ELF-1 (cell line): Measurements from ENCODE around the gene CHPF.

Source experiments
- DNase-seq: peaks from one replicate; pipeline ENCODE4 v3.0.0-alpha.2; 2016; ENCODE audit warnings: low read depth, low spot score

The CHPF gene

DNA sequence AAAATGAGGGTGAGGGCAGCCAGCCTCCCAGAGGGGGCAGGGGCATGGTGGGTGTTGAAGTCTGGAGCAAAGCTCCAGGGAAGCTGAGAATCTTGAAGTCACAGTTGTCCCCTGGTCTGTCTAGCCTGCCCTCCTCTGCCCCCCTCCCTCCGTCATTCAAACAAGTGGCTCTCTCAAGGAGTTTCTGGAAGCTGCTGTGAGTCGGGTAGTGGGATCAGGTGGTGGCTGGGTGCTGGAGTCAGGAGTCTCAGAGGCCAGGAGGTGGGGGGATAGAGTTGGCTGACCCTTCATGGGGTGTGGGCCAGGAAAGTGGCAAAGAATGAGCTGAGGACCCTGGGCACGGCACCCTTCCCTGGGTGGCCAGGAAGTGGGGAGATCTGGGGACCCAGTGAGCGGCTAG is 29.8 kb downstream of the CHPF start:
- DNase-seq: no peak

DNA sequence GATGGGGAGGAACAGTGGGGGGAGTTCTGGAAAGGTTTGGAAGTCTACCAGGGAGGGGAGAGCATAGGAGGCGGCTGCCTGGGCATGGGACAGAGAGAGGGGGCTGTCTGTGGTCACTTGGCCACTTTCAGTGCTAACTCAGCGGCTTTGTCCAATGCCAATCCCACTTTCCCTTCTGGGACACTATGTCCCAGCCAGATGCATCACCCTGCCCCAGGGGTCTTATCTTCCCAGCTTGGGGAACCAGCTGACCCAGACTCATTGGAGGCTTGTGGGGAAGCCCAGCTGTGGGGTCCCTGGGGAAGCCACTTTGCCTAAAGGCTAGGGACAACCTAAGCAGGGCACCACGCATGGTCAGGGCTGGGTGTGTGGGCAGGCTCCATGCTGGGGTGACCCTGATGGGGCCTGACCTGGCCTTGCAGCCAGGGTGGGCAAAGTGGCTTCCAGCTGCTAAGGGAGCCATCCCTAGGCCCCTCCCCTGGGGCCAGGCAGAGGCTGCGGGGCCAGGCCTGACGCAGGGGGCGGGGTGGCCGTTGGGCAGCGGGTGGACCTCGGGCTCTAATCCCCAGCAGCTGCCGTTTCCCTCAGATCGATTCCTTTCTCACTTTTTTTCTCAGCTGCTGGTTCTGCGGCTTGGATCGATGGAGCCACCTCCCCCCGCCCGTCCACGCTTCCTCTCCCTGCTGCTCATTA is 30.9 kb downstream of the CHPF start:
- no peak for DNase-seq

DNA sequence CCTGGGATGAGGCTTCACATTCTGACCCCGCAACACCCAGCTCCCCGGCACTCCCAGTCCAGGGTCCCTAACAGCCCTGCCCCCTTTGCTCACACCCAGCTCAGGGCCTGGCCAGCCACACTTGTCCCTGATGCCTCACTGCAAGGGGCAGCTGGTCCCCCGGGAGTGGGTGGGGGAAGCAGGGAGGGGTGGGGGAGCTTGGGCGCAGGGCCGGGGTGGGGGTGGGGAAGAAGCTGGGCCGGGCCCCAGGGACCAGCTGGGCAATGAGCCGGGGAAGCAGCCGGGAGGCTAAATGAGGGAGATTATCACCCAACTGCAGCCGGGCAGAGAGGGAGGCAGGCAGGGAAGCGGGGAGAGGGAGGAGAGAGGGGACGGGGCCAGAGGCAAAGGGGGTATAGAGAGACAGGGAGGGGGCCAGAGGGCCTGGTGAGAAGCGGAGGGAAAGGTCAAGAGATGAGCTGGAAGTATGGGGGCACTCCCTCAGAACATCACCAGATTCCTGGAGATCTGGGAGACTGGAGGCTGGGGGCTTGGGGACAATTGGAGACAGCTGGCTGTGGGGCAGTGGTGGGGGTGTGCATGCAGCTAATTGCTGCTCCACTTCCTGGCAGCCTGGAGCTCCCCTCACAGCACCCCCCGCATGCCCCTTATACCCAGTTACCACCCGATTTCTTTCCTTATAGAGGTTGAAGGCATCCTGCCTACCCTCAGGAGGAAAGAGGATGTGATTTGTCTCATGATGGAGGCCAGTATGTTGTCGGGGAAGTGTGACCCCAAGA is 31.9 kb downstream of the CHPF start:
- no peak for DNase-seq

DNA sequence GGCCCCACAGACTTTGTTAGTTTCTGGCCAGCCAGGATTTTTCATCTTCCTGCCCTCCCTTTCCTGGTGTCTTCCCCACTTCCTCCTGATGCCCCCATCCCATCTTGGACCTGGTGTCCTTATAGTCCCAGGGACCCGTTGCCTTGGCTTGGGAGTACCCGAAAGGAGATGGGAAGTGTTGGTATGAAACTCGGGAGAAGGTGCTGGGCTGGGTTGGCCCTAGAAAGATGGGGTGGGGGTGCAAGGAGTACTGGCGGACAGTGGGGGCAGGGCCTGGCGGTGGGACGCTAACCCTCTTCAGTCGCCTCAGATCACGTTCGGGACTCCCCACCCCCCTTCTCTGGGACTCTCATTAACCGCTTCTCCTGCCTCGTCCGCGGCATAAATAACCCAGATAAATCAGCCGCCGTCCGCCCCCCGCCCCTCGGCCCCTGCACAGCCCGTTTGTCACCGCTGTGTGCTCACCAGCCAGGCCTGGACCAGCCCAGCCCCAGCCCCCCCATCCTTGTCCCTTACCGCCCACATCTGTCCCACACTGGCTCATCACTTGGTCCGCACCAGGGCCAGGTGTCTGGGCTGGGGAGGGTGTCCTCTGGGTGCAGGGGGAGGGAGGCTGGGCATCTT is 33.0 kb downstream of the CHPF start:
- no peak for DNase-seq

DNA sequence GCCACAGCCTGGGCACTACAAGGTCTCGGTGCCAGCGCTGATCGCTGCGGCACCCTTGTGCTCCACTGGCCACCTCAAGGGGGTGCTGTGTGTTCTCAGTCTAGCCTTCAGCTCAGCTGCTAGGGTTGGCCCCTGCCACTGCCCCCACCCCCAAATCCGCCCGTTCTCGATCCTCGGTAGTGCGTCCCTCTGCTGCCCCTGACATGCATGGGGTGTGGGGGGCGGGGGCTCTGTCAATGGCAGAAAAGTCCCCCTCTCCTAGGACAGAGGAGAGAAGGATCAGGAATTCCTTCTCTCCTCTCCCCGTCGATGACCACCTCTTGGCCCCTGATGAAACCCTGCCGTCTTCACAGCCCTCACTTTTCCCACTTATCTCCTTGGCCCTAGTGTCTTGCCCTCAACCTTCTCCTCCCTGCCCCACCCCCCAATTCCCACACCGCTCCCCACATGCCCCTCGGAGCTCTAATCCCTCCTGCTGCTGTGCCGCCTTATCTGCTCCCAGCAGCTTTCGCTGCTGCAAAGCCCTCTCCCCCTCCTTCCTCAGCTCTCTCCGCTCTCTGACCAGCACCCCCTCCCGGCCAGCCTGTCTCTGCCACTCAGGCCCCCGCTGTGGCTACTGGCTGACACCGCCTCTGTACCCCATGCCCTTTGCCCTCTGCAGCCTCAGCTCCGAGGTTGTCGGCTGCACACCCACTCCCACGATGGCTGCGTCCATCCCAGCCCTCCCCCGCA is 33.7 kb downstream of the CHPF start:
- peak; percentile 65 for DNase-seq

DNA sequence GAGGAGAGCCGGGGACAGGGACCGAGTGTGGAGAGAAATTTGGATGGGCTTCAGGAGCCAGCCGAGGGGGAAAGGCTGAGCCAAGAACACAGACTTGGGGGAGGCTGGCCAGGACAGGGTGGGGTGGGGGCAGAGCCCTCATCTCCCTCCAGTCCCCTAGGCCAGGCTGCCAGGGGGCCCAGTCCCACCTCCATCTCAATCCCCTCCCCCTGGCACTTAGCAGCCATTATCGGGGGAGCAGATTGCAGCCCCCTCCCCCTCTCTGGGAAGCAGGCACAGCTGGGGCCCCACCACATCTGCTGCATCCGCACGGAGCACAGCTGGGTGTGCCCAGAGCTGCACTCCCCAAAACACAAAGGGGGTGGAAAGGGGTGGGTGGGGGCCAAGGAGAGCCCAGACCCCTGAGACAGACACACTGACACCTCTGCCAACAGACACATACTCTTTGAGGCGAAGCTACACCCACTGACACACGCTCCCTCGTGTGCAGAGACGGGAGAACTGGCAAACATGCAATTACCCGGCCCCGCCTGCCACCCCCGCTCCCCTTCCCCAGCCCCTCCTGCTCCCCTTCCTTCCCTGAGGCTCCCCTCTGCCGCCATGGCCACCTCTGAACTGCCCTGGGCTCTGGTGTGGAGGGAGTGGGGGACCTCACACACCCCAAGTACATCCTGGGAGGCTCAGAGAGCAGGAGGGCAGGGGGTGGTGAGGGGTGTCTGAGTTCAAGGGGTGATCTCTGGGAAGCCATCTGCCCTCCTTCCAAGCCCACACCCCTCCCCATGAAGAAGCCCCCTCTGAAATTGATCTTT is 34.4 kb downstream of the CHPF start:
- DNase-seq: no peak

DNA sequence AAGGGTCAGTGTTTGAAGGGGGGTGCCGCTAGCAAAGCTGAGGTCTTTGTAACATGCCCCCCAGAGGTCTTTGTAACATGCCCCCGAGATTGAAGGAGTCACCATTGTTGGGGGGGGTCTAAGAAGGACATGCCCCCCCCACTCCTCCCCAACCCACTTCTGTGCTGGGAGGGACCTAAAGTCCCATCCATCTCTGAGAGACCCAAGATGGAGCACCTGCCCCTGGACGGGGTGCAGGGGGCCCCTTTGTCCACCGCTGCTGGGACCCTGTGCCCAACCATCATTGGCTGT is 35.2 kb downstream of the CHPF start:
- no peak for DNase-seq

DNA sequence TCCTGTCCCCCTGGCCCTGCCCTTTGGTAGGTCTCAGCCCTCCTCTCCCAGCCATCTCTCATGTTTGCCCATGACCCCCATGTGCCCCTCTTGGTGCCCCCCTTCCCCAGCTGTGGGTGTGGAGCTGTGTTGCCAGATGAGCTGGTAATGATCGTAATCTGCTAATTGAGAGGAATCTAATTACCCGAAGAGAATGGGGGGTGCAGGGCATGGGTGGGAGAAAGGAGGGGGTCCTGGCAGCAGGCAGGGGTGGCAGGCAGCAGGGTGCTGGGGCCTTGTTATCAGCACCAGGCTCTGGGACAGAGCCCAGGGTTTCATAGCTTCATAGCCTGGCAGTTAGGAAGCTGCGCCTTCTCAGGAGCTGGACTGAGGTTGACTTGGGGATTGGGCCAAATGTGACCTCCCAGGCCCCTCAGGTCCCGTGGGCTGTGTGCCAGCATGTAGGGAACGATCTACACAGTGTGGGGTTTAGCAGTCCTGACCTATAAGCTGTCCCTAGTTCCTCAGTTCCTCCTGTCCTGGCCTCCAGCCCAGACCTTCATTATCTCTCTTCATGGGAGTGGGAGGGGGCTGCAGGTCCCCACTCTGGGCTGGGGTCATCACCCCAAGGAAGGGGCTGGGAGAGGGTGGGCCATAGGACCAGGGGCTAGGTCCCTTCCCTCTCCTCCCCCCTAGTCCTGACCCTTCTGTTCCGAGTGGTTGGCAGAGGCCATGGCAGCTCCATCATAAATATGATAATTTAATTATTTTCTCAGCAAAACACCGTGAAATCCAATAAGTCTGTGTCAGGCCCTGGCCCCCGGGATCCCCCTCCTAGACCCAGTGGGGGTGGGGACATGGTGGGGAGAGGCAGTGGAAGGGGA is 35.8 kb downstream of the CHPF start:
- no peak for DNase-seq

DNA sequence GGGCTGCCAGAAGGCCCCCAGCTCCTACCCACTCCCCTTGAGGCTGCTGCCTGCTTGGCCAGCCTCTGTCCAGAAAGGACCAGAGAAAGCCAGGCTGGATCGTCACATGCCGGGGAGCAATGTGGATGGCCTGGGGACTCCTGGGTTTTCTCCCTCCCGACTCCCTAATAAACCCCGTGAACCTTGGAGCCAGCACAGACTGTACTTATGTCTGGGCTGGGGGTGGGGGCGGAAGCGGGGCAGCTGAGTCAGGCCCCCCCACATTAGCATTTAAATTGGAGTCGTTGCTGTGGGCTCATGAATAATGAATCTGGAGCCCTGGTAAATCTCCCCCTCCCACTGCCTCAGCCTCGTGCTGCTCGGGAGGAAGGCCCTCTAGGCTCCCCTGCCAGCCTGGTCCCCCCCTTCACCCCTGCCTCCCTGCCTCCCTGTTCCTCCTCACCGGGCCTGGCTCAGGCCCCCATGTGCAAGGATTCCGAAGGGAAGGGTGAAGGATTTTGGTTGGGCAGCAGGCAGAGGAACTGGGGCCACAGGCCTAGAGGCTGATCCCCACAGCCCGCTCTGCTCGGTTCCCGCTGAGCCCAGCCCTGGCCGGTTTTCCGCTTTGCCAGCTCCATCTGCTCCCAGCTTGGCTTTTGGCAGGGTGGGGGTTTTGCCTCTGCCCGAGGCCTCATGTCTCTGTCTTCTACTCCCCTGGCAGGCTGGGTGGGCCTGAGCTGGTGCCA is 36.6 kb downstream of the CHPF start:
- no peak for DNase-seq

DNA sequence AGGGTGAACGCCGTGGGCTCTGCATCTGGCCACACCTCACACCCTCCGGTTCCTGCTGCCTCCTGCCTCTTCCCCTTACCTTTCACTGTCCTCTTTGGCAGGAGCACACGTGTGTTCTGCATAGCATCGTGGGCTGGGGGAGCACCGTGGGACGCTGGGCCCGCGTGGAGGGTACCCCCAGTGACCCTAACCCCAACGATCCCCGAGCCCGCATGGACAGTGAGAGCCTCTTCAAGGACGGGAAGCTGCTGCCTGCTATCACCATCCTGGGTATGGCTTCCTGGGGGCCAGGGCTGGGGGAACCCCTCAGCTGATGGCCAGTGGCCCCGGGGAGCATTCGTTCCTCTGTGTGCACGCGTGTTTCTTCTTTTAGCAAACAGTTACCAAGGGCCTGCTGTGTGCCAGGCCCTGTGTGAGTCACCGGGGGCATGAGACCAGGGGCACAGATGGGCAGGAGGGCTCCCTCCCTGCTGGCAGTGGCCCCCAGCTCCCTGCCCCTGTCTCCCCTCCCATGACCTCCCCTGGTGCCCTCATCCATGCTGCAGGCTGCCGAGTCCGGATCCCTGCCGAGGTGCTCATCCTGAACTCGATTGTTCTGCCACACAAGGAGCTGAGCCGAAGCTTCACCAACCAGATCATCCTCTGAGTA is 37.3 kb downstream of the CHPF start:
- DNase-seq: no peak

DNA sequence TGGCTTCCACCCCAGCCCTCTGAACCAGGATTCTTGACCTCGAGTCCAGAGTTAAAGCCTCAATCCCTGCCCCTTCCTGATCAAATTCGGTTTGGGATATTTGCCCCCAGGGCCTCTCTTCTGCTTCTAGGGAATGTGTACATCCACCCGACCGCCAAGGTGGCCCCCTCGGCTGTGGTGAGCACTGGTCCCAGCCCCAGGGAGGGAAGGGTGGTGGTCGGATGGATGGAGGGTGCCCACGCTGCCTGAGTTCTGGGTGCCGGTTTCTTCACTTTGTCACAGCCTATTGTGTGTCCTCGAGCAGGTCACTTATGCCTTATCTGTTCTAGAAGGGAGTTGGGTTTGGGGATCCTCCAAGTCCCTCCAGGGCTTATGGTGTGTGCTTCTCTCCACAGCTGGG is 38.0 kb downstream of the CHPF start:
- no peak for DNase-seq

DNA sequence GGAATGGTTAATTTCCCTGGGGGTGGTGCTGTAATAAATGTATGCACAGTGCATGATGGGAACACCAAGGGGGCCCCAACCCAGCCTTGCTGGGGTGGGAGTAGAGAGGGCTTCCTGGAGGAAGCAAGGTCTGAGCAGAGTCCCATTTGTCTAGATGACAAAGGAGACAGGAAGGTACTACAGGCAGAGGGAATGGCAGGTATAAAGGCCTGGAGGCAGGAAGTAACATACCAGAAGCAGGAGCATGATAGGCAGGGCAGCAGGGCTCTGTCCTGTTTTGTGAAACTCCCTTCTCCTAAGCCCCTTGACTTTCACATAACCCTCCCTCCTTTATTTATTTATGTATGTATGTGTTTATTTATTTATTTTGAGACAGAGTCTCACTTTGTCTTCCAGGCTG is 41.0 kb downstream of the CHPF start:
- DNase-seq: no peak

DNA sequence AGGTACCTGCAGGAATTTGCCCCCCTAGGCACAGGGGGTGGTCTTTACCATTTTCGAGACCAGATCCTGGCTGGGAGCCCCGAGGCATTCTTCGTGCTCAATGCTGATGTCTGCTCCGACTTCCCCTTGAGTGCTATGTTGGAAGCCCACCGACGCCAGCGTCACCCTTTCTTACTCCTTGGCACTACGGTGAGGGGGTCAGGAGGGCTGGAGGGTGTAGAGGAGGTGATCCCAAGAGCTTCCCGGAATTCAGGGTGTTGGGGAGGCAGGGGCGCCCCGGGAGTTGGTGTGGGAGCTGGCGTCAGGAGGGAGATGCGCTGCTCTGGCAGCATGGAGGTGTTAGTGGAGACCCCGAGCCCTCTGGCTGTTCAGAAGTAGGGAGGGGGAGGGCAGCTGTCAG is 41.8 kb downstream of the CHPF start:
- no peak for DNase-seq

DNA sequence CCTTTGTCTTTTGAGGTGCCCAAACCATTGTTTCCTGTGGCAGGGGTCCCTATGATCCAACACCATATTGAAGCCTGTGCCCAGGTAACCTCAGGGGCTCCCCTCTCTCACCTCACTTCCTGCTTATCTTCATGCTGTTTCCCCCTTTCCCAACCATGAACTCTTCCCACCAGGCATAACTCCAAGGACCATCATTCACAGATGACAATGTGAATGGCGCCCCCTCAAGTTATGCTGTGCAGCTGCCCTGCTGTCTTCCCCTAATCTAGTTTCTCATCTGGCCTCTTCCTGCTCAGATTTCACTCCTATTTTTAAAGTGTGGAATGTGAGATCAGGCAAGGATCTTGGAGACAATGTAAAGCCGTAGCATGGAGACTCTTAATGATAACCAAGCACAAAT is 43.5 kb downstream of the CHPF start:
- no peak for DNase-seq

DNA sequence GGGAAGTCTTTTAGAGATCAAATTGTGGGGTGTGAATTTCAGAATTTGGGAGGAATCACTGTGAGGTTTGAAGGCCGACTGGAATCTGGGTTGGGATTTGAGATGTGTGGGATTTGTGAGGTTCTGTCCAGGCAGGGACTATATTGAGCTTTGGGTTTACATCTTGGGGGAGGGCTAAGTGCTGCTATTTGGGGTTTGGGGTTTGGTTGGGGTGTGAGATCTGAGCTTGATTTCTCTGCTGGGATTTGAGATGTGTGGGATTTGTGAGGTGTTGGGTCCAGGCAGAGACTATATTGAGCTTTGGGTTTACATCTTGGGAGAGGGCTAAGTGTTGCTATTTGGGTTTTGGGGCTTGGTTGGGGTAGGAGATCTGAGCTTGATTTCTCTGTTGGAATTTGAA is 44.1 kb downstream of the CHPF start:
- DNase-seq: no peak

DNA sequence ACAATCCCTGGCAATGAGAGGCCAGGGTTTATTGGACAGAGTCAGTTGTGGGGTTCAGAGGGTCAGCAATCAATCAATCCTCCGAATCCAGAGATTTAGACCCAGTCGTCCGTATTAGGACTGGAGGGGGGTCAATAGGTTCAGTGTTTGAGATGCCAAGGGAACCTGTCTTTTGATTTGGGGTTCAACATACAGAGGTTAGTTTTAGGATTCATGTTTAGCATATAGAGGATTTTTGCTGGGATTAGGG is 44.6 kb downstream of the CHPF start:
- DNase-seq: no peak

DNA sequence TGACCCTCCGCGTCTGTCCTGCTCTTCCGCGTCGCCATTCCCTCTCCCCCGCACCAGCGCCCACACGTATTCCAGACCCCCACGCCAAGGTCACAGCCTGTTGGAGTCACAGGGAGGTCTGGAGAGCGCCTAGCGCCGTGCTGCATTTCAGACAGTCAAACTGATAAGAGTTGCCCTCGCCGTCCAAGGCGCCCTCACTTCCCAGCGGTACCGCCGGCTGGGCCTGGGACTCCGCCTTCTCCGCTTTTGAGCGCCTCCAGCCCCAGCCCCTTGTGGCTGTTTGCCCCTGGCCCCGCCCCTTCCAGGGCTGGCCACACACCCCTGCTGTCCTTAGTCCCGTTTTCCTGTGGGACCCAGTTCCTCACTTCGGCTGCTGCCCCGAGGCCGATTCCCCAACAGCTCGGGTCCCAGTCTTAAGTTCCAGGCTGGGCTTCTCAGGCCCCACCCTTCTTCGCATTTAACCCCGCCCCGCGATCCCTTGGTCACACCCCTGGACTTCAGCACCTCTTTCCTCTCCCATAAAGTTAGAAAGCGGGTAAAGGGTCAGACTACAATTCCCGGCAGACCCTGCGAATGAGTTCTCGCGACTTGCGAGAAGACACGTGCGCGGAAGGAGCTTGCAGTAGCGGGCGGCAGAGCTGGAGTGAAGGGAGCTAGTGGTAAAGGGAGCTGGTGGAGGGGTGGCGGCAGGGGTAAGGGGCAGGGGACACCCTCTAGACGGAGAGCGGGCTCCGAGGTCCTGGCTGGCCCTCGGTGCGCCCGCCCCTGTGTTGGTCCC is 45.1 kb downstream of the CHPF start, which contains the start of gene GMPPA:
TSS of gene GMPPA (plus strand) at position 612 of the 778 bp plus-strand sequence. CDS start 1,085 bp downstream, outside the sequence.
- peak; percentile 99 for DNase-seq

DNA sequence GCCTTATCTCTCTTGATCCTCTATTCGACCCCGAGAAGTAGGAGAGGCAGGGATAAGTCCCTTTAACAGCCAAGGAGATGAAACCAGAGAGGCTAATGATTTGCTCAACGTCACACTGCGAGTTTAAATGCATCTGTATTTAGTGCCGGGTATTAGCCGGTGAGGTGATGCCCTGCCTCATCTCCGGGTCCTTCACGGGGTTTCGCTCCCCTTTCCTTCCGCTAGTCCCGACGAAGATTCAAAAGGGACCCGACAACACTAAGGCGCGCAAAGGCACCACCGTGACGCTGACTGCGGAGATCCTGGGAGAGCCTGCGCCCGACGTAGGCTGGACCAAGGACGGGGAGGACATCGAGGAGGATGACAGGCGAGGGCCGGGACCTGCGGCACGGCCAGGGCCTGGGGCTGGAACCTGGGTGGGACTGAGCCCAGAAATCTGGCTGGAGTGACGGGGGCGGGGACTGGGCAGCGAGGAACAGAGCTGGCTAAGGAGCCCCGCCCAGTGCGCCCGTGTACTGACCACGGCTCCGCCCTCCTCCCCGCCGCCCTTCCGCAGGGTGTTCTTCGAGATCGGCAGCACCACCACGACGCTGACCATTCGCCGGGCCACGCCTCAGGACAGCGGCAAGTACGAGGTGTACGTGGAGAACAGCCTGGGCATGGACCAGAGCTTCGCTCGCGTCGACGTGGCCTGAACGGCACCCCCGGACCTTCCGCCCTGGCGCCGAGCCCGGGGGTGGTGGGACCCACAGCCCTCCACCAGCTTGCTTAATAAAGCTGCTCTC is 45.9 kb downstream of the CHPF start:
- peak; percentile 64 for DNase-seq
